RKO (cell line): ENCODE measurements around the gene ATP6V1F.

Experiments used
- DNase-seq: peaks from one replicate; pipeline ENCODE4 v3.0.0-alpha.2; 2016; ENCODE audit warnings: low spot score

Gene ATP6V1F

GRCh38 chr7:128884561-128885369, 22.1 kb downstream of the ATP6V1F start:
- no peak for DNase-seq

DNA sequence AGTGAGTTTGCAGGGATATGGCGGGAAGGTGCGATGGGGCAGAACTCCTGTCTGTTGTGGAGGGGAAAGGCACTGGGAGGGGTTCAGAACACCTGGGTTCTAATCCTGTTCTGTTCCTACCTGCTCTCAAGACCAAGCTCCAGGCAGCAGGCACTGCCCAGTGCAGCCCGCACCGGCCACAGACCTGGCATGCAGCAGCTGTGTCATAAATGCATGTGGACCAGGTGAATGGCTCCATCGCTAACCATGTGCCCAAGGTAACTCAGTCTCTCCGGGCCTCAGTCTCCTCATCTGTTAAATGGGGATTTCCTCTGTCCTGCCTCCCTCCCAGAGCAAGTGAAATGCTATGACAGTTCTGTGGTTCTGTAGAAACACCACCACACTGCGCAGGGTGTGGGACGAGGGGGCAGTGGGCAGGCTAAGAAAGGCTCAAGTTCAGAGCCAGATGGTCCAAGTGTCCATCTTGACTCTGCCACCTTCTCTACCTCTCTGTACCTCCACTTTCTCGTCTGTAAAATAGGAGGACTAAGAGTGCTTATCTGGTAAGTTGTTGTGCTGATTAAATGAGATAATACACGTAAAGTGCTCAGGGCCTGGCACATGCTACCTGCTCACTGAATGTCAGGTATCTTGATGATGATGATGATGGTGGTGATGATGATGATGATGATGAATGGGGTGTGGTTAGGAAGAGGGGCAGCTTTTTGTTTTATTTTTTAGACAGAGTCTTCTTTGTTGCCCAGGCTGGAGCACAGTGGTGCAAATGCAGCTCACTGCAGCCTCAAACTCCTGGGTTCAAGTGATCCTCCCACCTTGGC, 22.9 kb downstream of the ATP6V1F start:
- DNase-seq: no peak

DNA sequence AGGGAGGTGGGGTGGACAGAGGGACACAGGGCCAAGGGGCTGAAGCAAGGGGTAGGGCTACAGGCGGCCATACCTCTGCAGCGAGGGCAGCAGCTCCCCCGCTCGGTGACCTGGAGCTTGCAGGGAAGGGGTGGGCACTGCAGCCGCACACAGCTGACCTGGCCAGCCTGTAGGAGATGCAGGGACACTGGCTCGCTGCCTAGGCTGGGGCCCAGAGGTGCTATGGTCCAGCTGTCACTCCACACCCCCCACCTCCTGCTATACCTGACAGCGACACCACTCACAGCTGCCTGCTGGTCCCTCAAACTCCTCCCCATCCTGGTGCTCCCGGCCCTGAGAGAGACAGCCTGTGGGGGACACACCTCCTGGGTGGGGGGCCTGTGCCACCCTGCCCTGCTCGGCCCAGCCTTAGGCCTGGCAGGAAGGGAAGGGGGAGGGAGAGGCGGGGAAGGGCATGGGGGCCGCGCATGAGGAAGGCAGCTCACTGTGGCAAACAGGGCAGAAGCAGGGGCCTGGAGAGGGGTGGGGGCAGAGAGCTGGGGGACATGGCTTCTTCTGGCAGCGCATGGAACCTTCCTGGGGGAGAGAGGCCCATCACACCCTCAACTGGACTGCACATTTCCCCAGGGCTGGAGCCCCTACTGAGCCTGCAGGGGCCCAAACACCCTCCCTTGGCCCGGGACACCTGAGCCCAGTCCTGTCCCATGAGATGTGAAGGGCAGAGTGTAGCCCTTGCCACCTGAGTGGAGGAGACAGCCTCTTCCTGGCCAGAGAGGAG, 23.9 kb downstream of the ATP6V1F start:
- no peak for DNase-seq

DNA sequence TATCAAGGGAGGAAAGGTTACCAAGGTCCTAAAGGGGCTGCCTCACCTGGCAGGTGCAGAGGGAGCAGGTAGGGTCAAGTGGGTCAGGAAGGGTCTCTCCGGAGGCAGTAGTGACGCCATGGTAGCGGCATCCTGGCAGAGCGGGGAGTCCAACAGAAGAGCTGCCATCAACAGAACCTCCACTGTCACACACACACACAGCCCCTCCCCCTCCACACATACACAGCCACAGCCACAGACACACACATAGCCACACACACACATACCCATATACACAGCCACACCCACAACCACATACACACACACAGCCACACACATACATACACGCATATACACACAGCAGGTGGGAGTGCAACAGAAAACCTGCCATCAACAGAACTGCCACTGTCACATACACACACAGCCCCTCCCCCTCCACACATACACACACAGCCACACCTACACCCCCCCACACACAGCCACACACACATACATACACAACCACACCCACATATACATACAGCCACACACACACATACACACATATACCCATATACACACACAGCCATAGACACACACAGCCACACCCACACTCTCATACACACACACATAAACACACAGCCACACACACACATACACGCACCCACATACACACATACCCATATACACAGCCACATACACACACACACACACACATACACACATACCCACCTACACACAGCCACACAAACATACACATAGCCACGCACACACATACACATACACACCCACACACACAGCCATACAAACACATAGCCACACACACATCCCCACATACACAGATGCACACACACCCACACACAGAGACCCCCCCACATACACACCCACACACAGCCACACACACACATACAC, 24.7 kb downstream of the ATP6V1F start:
- DNase-seq: no peak

- DNase-seq: no peak
Observed at GRCh38 chr7:128888039-128888755, 25.5 kb downstream of the ATP6V1F start.

- no peak for DNase-seq
Observed at GRCh38 chr7:128888756-128889095, 26.1 kb downstream of the ATP6V1F start.

GRCh38 chr7:128889121-128889520, 26.5 kb downstream of the ATP6V1F start:
- DNase-seq: no peak

DNA sequence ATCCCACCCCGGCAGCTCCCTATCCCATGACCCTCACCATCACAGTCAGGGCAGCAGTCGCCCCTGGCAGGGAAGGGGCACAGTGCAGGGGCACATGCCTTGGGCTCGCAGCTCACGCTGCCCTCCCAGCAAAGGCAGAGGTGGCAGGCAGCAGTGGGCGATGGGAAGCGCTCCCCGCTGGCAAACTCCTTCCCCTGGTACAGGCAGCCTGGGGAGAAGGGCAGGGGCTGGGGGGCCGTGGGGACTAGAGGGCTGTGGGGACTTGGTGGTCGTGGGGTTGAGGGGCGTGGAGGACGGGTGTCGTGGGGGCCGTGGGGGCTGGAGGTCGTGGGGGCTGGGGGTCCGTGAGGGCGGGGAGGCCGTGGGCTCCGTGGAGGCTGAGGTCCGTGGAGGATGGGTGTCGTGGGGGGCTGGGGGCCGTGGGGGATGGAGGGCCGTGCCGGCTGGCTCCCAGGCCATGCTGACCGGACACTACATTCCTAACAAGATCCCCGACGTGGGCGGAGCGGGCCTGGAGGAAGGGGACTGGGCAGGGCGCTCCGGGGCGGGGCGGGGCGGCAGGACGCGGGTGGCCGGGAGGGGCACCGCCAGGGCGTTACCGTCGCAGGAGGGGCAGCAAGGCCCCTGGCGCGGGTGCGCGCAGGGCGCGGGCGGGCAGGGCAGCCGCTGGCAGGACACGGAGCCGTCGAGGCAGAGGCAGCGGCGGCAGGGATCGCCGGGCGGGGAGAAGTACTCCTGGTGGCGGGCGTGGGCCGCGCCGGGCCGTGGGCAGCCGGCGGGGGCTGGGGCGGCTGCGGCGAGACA, 27.9 kb downstream of the ATP6V1F start:
- no peak for DNase-seq

DNA sequence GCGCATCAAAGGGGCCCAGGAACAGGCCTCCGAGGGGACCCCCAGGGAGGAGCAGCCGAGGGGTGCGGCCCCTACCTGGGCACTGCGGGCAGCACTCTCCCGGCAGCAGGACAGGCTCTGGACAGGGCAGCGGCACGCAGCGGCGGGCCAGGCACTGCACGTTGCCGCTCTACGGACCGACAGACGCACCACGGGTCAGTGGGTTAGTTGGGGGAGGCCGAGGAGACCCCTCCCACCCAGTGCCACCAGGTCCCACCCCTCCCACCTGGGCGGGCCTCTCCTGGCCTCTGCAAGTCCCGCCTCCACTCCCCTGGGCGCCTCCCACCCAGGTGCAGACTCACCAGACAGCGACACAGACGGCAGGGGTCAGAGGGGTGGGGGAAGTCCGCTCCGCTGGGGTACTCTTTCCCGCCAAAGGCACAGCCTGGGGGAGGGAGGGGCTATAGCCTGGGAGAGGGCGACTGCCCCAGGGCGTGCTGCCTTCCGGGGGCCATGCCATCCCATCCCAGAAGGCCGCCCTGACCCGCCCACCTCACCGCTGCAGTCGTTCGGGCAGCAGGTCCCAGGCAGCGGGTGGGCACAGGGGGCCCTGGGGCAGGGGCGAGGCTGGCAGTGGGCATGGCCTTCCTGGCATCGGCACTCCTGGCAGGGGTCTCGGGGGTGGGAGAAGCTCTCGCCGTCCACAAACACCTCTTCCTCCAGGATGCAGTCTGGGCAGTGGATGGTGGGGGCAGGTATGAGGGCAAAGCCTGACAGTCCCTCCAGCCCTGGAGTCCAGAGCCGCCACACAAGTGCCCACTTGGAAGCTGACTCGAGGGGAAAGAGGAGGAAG, 28.7 kb downstream of the ATP6V1F start:
- no peak for DNase-seq

GRCh38 chr7:128891942-128892269, 29.2 kb downstream of the ATP6V1F start:
- no peak for DNase-seq

- no peak for DNase-seq
Observed at GRCh38 chr7:128892521-128893250, 30.0 kb downstream of the ATP6V1F start.

DNA sequence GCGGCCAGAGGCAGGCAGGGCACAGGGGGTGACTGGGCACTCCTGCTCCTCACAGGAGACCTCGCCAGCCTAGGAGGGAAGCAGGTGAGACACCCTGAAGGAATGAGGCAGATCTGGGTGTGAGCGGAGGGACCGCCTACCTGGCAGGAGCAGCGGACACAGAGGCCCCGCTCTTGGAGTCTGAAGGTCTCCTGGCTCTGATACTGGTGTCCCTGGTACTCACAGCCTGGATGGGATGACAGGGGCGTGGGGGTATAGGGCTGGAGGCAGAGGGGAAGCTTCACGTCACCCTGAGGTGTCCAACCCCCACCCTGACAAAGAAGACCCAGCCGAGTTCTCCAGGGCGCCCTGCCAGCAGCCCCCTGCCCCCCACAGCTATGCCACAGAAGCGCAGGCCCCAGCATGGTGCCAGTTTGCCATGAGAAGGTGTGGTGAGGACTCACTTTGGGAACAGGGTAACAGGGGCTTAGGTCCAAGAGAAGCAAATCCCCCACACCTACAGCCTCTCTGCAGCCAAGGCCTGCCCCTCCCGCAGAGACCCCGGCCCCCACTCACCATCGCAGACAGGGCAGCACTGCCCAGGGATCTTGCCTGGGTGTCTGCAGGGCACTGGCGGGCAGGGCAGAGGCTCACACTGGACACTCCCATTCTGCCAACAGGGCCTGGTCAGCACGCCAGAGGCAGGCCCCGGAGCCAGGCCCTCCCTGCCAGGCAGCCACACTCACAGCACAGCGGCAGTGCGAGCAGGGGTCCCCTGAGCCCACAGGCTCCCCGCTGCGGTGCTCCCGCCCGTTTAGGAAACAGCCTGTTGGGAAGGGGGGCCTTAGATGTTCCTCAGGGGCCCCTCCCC, 30.8 kb downstream of the ATP6V1F start:
- DNase-seq: no peak

DNA sequence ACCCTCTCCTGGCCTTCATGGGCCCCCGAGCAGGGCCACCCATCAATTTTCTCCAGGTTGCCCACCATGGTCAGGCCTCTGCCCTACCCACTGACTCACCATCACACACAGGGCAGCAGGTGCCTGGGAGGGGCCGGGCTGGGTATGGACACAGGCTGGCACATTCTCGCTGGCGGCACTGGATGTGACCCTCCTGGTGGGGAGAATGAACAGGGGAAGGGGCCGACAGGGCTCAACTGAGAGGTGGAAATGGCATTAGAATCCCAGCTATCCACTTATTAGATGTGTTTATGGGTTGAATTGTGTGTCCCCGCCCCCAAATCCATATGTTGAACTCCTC, 31.4 kb downstream of the ATP6V1F start:
- no peak for DNase-seq

DNA sequence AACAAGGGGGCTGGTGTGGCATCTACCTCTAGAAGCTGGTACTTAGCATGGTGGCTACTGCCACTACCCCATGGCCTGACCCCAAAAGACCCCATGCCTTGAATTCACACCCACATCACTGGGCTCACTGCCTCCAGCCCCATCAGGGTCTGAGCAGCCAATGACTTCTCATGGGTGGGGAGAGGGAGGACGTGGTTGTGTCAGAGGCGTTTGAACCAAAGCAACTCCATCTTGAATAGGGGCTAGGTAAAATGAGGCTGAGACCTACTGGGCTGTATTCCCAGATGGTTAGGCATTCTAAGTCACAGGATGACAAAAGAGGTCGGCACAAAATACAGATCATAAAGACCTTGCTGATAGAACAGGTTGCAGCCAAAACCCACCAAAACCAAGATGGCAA, 32.7 kb downstream of the ATP6V1F start:
- DNase-seq: no peak

DNA sequence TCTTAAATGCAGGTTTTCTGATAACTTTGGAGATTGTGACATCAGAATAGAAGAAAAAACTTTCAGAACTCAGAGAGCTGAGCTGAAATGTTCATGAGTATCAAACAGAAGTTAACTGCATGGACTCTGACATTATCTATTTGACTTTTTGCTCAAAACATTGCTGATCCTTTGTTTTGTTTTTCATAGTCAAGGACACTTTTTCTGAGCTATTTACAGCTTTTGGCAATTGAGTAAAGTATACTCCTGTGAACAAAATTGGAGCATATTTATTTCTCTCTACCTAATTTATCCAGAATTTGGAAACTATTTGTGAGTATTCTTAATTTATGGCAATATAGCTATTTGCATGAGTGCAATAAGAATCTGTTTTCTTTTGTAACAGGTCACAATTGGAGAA, 36.7 kb downstream of the ATP6V1F start:
- no peak for DNase-seq

GRCh38 chr7:128900237-128900636, 37.6 kb downstream of the ATP6V1F start:
- no peak for DNase-seq

DNA sequence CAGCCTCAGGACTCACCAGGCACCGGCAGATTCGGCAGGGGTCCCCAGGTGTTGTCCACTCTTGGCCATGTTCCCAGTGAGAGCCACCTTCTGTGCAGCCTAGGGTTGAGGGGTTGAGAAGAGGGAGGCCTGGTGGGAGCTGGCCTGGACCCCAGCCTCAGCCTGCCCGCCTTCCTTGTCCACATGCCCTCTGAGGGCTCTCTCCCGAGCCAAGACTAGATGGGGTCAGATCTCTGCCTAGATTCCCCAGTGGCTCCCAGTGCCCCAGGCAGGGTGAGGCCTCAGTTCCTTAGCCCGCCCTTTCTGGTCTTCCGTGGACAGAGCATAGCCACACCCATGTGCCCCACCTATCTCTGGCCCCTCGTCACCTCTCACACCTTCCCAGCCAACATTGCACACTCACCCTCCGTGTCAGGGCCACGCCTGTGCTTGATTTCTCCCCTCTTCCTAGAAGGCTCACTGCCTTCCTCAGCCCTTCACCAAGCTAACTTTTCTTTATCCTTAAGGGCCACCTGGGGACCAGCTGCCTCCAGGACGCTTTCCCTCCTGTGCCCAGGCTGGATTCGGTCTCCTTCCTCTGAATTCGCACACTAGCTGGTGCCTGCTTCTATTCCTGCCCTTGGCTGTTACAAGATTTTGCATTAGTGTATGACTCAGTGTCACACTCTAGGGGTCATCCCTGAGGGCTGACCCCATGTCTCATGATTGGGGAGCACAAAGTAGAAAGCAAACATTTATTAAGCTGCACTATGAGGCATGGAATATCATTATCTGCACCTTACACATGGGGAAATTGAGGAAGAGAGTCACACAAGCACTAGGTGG, 40.3 kb downstream of the ATP6V1F start:
- no peak for DNase-seq
